Sigmoid colon (tissue), 7 donors: ENCODE measurements around the gene RELL1. TPM values are rescaled to one million over a fixed set of nuclear protein-coding genes. Genes with fewer than 3 reads are reported as not detected.

Source experiments
- DNase-seq: peaks from one replicate; pipeline ENCODE4 v3.0.0-alpha.2; 2019
- H3K27ac ChIP-seq, 4 donors: fragments of 200-600 bp; sonication (generic); one replicate each; pipeline ENCODE4 v1.5.1; 2016 to 2019; ENCODE audit warnings: mild to moderate bottlenecking in 1 of 4
- H3K27me3 ChIP-seq, 3 donors: fragments of 200-600 bp; sonication (generic); one replicate each; pipeline ENCODE4 v1.5.1; 2019; ENCODE audit warnings: mild to moderate bottlenecking in 1 of 3
- H3K36me3 ChIP-seq, 4 donors: fragments of 200-600 bp; sonication (generic); one replicate each; pipeline ENCODE4 v1.5.1; 2016 to 2019
- H3K4me1 ChIP-seq, 4 donors: fragments of 200-600 bp; sonication (generic); one replicate each; pipeline ENCODE4 v1.5.1; 2017 to 2019
- H3K4me3 ChIP-seq, 4 donors: fragments of 200-600 bp; sonication (generic); one replicate each; pipeline ENCODE4 v1.5.1; 2017 to 2019; ENCODE audit warnings: mild to moderate bottlenecking in 2 of 4, moderate library complexity in 1 of 4
- H3K9me3 ChIP-seq, 4 donors: fragments of 200-600 bp in 3 of 4; sonication (generic) in 3 of 4; one replicate each; pipeline versions ENCODE4 v1.5.1 to v1.6.1; 2013 to 2019
- EP300 ChIP-seq, 4 donors: sonication (generic); formaldehyde crosslinking; IDR thresholded peaks; one replicate each; pipeline ENCODE4 v1.6.1; 2017; ENCODE audit warnings: antibody characterized with exemption in 4 of 4
- POLR2A ChIP-seq, 2 donors: fragments of 450-650 bp; IDR thresholded peaks; one replicate each; pipeline ENCODE4 v1.6.1; 2016; ENCODE audit warnings: antibody characterized with exemption in 2 of 2, mild to moderate bottlenecking in 2 of 2, moderate library complexity in 2 of 2
- POLR2AphosphoS5 ChIP-seq, 4 donors: sonication (generic); formaldehyde crosslinking; IDR thresholded peaks; one replicate each; pipeline ENCODE4 v1.6.1; 2017; ENCODE audit warnings: antibody characterized with exemption in 4 of 4
- WGBS, 2 donors: extraction: QIAGEN DNeasy Blood & Tissue Kit; methylation state at CpG; one replicate each; pipeline ENCODE4 v1.1.7; 2013; 5-methylcytosine and 5-hydroxymethylcytosine counted together
- intact Hi-C: fragments of 100-400 bp; cut with DNase I; formaldehyde crosslinking; loops from one replicate; pipeline ENCODE4 v1.15.1; 2023
- polyA plus RNA-seq, 3 donors: library from polyadenylated mRNA; stranded (reverse); fragments of 200-250 nt; gene quantifications; one replicate each; pipeline ENCODE4 v1.2.3, GENCODE V29; 2013
- total RNA-seq, 4 donors: library from RNA; depleted of rRNA; stranded (reverse); fragments of >200 nt; gene quantifications; one replicate each; pipeline ENCODE4 v1.1.0, GENCODE V29; 2016
- TF ChIP-seq, protein P1 (sequence below), 4 experiments: fragments of 450-650 bp in 3 of 4; fragments of 200-600 bp in 1 of 4; IDR thresholded peaks; one replicate each; pipeline ENCODE4 v1.5.1; 2016 to 2019; ENCODE audit warnings: antibody characterized with exemption in 4 of 4, mild to moderate bottlenecking in 3 of 4, moderate library complexity in 2 of 4
- donor health status: healthy with polysubstance abuse.
- donor health status: Bipolar disorder and iron deficiency.
- donor health status: healthy.

RELL1 gene
- total and polyA plus RNA-seq, 7 donors, result 4.2 to 63.2 (median 38.8) TPM

DNA sequence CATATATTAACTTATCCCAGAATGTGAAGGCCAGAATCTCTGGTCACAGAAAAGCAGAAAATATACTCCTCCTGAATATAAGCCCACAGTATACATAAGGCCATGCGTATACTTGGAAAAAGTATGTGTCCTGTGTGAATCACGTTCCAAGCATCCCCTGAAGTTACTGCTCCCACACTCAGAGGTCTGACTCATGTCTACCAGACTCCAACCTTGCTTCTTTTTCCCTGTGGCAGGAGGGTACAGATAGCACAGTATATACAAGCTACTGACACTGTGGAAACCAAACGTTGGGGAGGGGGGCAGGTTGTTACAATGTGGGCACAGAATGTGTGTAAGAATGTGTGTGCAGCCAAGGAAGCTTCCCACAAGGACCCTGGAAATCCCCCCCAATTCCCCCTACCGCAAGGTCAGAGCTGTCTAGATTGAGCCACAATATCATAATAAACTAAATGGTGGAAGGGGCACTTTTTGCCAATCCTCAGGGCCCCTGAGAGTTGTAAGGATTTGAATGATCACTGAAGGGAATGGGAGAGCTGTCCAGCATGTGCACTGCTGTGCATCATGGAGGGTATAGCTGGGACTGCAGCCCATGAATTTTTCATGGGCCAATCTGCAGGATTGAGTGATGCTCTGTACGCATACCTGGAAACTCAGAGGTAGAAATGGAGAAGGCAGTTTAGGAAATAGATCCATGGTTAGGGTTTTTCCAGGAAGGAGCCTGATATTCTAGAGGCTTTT lies 7.4 kb upstream of the RELL1 start:
- Histone ChIP-seq H3K4me3 (no peak overlapping the region), H3K9me3 (peaks cover 0 to 5% (median 0%) of the 10 kb centered on the region in 4 donors), H3K27me3 (no peaks in the 10 kb centered on the region), H3K36me3 (no peaks in the 10 kb centered on the region), H3K4me1 (no peaks in the 10 kb centered on the region), H3K27ac (no peak overlapping the region)
- TF ChIP-seq POLR2A (IDR thresholded peaks at IDR 0.05) (no peak), POLR2AphosphoS5 (IDR thresholded peaks at IDR 0.05) (no peak), EP300 (IDR thresholded peaks at IDR 0.05) (no peak)
- TF ChIP-seq, protein P1, sequence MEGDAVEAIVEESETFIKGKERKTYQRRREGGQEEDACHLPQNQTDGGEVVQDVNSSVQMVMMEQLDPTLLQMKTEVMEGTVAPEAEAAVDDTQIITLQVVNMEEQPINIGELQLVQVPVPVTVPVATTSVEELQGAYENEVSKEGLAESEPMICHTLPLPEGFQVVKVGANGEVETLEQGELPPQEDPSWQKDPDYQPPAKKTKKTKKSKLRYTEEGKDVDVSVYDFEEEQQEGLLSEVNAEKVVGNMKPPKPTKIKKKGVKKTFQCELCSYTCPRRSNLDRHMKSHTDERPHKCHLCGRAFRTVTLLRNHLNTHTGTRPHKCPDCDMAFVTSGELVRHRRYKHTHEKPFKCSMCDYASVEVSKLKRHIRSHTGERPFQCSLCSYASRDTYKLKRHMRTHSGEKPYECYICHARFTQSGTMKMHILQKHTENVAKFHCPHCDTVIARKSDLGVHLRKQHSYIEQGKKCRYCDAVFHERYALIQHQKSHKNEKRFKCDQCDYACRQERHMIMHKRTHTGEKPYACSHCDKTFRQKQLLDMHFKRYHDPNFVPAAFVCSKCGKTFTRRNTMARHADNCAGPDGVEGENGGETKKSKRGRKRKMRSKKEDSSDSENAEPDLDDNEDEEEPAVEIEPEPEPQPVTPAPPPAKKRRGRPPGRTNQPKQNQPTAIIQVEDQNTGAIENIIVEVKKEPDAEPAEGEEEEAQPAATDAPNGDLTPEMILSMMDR (IDR thresholded peaks at IDR 0.05), result no peak
- intact Hi-C loops, result no loop called here
- WGBS, 2 donors, result 92% methylated on average over 5 of the region's 5 CpGs
- no peak for DNase-seq

DNA sequence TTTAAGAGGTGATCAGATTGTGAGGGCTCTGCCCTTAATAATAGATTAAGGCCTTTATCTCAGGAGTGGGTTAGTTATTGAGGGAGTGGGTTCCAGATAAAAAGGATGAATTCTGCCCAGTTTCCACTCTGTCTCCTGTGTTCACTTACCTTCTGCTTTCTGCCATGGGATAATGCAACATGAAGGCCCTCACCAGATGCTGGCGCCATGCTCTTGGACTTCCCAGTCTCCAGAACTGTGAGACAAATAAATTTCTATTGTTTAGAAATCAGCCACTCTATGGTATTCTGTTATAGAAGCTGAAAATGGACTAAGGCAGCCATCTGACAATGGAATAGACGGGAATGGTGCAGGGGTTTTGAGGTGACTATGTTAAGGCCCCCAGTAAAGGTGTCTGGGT lies 6.9 kb upstream of the RELL1 start:
- intact Hi-C loops, result no loop called here
- Histone ChIP-seq H3K4me1 (peaks cover 0 to 1% (median under 1%) of the 10 kb centered on the region in 4 donors), H3K4me3 (no peak overlapping the region), H3K27me3 (no peaks in the 10 kb centered on the region), H3K9me3 (peaks cover 0 to 5% (median 0%) of the 10 kb centered on the region in 4 donors), H3K36me3 (no peaks in the 10 kb centered on the region), H3K27ac (no peak overlapping the region)
- no peak for DNase-seq
- TF ChIP-seq POLR2AphosphoS5 (IDR thresholded peaks at IDR 0.05) (no peak), POLR2A (IDR thresholded peaks at IDR 0.05) (no peak), EP300 (IDR thresholded peaks at IDR 0.05) (no peak)
- TF ChIP-seq, protein P1 (IDR thresholded peaks at IDR 0.05), result no peak
- 95 to 96% methylated on average over 2 of the region's 2 CpGs for WGBS, 2 donors

DNA sequence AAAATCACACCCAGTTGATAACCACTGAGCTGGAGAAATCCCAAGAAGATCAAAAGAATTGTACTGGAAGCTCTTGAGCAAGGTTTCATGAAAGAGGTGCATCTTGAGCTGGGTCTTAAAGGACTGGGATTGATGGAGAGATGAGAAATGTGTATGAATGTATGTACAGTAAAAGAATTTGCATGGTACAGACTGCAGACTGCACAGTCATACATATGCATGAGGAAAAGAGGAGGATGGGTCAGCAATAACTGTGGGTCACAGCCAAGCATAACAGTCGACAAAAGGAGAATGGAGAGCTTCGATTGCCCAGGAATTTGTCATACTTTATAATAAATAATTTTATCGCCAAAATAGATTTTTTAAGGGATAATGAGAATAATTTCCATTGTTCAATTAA lies 4.8 kb upstream of the RELL1 start:
- 95 to 98% methylated on average over 3 of the region's 3 CpGs for WGBS, 2 donors
- Histone ChIP-seq H3K4me1 (peaks cover 0 to 13% (median 11%) of the 10 kb centered on the region in 4 donors), H3K27ac (no peak overlapping the region), H3K9me3 (peaks cover 0 to 5% (median 0%) of the 10 kb centered on the region in 4 donors), H3K36me3 (no peaks in the 10 kb centered on the region), H3K4me3 (no peak overlapping the region), H3K27me3 (no peaks in the 10 kb centered on the region)
- no peak for DNase-seq
- TF ChIP-seq EP300 (IDR thresholded peaks at IDR 0.05), result no peak
- TF ChIP-seq POLR2AphosphoS5 (IDR thresholded peaks at IDR 0.05), result no peak
- TF ChIP-seq, protein P1 (IDR thresholded peaks at IDR 0.05), result no peak
- TF ChIP-seq POLR2A (IDR thresholded peaks at IDR 0.05), result no peak
- intact Hi-C loops, result no loop called here

DNA sequence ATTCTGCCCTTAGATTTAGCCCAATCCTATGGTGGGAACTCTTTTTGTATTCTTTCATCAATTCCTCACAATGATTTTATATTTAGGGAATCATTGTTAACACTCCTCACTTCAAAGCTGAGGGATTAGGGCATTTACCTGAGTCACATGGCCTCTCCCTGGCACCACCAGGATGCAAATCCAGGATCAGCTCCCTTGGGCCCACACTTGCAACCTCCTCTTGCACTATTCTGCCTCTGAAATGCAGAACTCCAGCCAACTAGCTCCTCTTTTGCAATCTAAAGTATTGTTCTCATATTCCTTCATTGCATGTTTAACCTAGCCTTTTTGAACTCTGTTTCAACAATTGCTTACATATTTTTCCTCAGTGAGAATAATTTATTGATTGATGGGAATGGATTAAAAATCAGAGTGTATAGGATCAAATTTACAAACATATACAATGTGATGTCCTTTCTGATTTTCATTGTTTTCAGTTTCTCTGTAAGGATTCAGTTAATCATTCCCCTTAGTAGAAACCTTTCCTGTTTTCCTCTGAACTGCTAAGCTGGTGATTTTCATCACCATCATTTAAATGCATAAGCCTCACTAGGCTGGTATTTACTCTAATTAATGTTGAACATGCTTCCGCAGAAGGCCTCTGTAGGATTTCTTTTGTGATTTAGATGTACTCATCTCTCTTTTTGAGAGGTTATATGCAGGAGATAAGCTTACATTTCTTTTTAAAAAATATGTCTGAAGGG lies 3.3 kb upstream of the RELL1 start:
- WGBS, 2 donors, result 95 to 96% methylated on average over 1 of the region's 1 CpG
- DNase-seq, result no peak
- TF ChIP-seq POLR2A (IDR thresholded peaks at IDR 0.05) (no peak), POLR2AphosphoS5 (IDR thresholded peaks at IDR 0.05) (no peak), EP300 (IDR thresholded peaks at IDR 0.05) (no peak)
- TF ChIP-seq, protein P1 (IDR thresholded peaks at IDR 0.05), result no peak
- Histone ChIP-seq H3K4me3 (no peak overlapping the region), H3K9me3 (peaks cover 0 to 5% (median 0%) of the 10 kb centered on the region in 4 donors), H3K4me1 (peaks cover 0 to 22% (median 18%) of the 10 kb centered on the region in 4 donors), H3K36me3 (no peaks in the 10 kb centered on the region), H3K27me3 (no peaks in the 10 kb centered on the region), H3K27ac (no peak overlapping the region)
- intact Hi-C loops, result loop anchor here (5.0 to 10.0 kb wide), 6 partner anchors 113 to 1355 kb away; no protein-coding TSS in a partner anchor
